T-helper 1 cell treated with Interleukin-12 subunit alpha and Interleukin-12 subunit beta and Interleukin-4 antibody, amounts not matched to agents 30 μg/mL and 1 μg/mL, for 36 hours (primary cell): Measurements from ENCODE around the gene MOGAT2.
"Not testable (repeated sequence)": the region's sequence is repeated elsewhere in the genome, so short reads cannot be mapped to it uniquely, and the experiment has no call there.

Source experiments
- H3K27ac Mint-ChIP-seq: one replicate; pipeline ENCODE4 v1.8.0; 2021; ENCODE audit warnings: mild to moderate bottlenecking, mixed read lengths
- H3K27me3 Mint-ChIP-seq: one replicate; pipeline ENCODE4 v1.8.0; 2021; ENCODE audit warnings: low read depth, mixed read lengths
- H3K36me3 Mint-ChIP-seq: one replicate; pipeline ENCODE4 v1.8.0; 2021; ENCODE audit warnings: low read depth, mixed read lengths
- H3K4me1 Mint-ChIP-seq: one replicate; pipeline ENCODE4 v1.8.0; 2021; ENCODE audit warnings: low read depth, mixed read lengths
- H3K4me3 Mint-ChIP-seq: one replicate; pipeline ENCODE4 v1.8.0; 2021; ENCODE audit warnings: mild to moderate bottlenecking, moderate library complexity, mixed read lengths
- H3K9me3 Mint-ChIP-seq: one replicate; pipeline ENCODE4 v1.8.0; 2021; ENCODE audit warnings: mixed read lengths

Gene MOGAT2

GRCh38 chr11:75717608-75718418, at the start of gene MOGAT2:
Gene MOGAT2, plus strand, starts transcription at chr11:75717838. Its CDS starts 51 bp downstream, at chr11:75717889.
- H3K27ac Mint-ChIP-seq = no peak within 1 kb of the TSS
- no peaks in the 10 kb centered on the region for H3K9me3 Mint-ChIP-seq
- H3K4me3 Mint-ChIP-seq = no peak within 1 kb of the TSS

DNA sequence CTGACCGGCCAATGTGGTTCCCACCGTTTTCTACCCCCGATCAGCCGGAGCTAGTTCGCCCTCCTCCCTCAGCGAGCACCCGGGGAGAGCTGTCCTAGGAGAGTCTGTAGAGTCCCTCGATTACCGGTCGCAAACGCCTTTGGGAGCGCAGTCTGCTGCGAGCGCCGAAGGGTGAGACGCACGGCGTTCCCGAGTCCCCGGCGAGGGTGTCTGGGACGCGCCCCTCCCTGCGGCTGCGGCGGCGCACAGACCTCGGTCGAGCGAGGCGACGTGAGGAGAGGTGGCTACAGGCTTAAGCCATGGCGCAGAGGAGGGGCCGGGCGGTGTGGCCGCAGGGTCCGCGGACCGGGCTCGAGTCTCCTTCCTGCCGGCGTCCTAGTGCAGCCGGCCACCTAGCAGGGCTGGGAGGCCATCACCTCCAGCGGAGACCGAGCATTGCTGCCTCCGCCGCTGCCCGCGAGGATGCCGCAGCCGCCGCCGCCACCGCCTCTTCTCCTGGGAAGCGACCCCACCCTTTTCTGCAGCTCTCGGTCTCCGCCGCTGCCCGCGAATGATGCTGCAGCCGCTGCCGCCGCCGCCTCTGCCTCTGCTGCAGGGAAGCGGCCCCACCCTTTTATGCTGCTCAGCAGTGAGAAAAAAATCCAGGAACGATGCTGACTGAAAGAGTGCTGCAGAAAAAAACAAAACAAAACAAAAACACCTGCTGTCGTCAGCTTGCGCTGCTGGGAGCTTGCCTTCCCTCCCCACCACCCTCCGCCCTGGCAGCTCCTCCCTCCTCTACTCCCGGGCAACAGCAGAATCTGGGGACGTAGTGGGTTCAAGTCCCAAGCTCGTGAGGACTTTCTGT, 49.0 kb upstream of the MOGAT2 start, which contains the start of gene MAP6:
Gene MAP6 (minus strand): TSS at position 588 of the 847 bp plus-strand sequence. CDS start 669 bp downstream, outside the sequence.
- peaks cover 71% of the 10 kb centered on the region for H3K27me3 Mint-ChIP-seq
- peak within 1 kb of the TSS; percentile 59 for H3K27ac Mint-ChIP-seq
- peaks cover 7% of the 10 kb centered on the region for H3K36me3 Mint-ChIP-seq
- H3K9me3 Mint-ChIP-seq = peaks cover 7% of the 10 kb centered on the region
- peak within 1 kb of the TSS; percentile 91 for H3K4me3 Mint-ChIP-seq
- H3K4me1 Mint-ChIP-seq = peaks cover 24% of the 10 kb centered on the region

More at GRCh38 chr11:75717608-75718418, at the start of gene MOGAT2:
- Mint-ChIP-seq H3K27me3 (peaks cover 12% of the 10 kb centered on the region), H3K36me3 (no peaks in the 10 kb centered on the region), H3K4me1 (no peaks in the 10 kb centered on the region)

- peaks cover 16% of the 10 kb centered on the region for H3K4me1 Mint-ChIP-seq
- H3K36me3 Mint-ChIP-seq = no peaks in the 10 kb centered on the region
- H3K27ac Mint-ChIP-seq = peak overlapping the region; percentile 31
- H3K9me3 Mint-ChIP-seq = peaks cover 10% of the 10 kb centered on the region
- no peak overlapping the region for H3K4me3 Mint-ChIP-seq
- H3K27me3 Mint-ChIP-seq = peaks cover 47% of the 10 kb centered on the region
Observed at GRCh38 chr11:75673977-75674582, 43.6 kb upstream of the MOGAT2 start.

GRCh38 chr11:75677275-75677674, 40.4 kb upstream of the MOGAT2 start:
- Mint-ChIP-seq H3K4me3 (no peak overlapping the region), H3K36me3 (no peaks in the 10 kb centered on the region), H3K4me1 (peaks cover 11% of the 10 kb centered on the region), H3K27ac (no peak overlapping the region), H3K9me3 (peaks cover 7% of the 10 kb centered on the region), H3K27me3 (peaks cover 25% of the 10 kb centered on the region)

- Mint-ChIP-seq H3K36me3 (no peaks in the 10 kb centered on the region), H3K9me3 (peaks cover 10% of the 10 kb centered on the region), H3K27me3 (peaks cover 29% of the 10 kb centered on the region), H3K27ac (no peak overlapping the region), H3K4me3 (no peak overlapping the region), H3K4me1 (peaks cover 9% of the 10 kb centered on the region)
Observed at GRCh38 chr11:75677909-75678308, 39.7 kb upstream of the MOGAT2 start.

DNA sequence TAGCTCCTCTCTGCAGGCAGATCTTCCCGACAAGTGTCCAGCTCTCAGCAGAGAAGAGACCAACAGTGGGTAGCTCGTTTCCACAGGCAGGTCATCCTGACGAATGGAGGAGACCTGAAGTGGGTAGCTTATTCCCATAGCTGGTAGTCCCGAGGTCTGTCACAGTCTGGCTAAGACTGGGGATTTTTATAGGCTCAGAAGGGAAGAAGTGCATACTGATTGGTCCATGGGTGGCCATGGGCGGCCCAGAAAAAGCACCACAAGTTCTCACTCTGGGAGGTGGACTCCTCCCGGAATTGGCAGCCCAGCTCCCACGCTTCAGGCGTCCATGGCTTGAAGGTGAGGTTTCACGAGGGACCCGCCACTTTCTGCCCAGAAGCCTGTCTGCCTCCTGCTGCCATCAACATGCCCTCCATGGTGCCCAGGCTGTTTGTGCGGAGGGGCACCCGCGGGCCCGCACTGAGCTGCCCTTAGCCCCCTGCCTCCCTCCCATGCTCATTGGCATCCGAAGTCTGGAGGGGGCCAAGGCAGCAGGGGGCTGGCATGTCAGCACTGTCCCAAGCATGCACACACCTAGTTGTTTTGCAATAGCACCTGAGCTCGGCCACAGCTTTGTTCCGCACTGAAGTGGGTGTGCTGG, 38.9 kb upstream of the MOGAT2 start:
- Mint-ChIP-seq H3K4me3 (no peak overlapping the region), H3K36me3 (no peaks in the 10 kb centered on the region), H3K4me1 (peaks cover 8% of the 10 kb centered on the region), H3K27me3 (peaks cover 37% of the 10 kb centered on the region), H3K27ac (no peak overlapping the region), H3K9me3 (peaks cover 10% of the 10 kb centered on the region)

DNA sequence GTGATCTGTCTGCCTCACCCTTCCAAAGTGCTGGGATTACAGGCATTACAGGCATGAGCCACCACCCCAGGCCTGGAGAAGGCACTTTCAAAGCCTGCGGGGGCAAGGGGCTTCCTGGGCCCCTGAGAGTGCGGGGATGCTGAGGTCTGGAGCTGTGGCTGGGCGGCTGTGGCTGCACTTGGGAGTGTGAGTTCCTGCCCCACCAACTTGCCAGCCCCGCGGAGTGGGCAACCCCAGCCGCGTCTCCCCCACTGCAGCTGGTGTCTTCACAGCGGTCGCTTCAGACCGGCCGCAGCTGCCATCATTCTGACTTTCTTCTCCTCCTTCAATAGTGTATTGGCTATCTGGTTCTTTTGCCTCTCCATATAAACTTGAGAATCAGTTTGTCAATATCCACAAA, 38.1 kb upstream of the MOGAT2 start:
- Mint-ChIP-seq H3K4me1 (peaks cover 4% of the 10 kb centered on the region), H3K4me3 (no peak overlapping the region), H3K27ac (no peak overlapping the region), H3K9me3 (peaks cover 7% of the 10 kb centered on the region), H3K36me3 (no peaks in the 10 kb centered on the region), H3K27me3 (peaks cover 44% of the 10 kb centered on the region)

DNA sequence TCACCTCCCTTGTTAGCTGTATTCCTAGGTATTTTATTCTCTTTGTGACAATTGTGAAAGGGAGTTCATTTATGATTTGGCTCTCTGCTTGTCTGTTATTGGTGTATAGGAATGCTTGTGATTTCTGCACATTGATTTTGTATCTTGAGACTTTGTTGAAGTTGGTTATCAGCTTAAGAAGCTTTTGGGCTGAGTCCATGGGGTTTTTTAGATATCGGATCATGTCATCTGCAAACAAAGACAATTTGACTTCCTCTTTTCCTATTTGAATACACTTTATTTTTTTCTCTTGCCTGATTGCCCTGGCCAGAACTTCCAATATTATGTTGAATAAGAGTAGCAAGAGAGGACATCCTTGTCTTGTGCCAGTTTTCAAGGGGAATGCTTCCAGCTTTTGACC, 33.8 kb upstream of the MOGAT2 start:
- H3K36me3 Mint-ChIP-seq, H3K4me1 Mint-ChIP-seq: not testable (repeated sequence)
- H3K27me3 Mint-ChIP-seq = peaks cover 58% of the 10 kb centered on the region

DNA sequence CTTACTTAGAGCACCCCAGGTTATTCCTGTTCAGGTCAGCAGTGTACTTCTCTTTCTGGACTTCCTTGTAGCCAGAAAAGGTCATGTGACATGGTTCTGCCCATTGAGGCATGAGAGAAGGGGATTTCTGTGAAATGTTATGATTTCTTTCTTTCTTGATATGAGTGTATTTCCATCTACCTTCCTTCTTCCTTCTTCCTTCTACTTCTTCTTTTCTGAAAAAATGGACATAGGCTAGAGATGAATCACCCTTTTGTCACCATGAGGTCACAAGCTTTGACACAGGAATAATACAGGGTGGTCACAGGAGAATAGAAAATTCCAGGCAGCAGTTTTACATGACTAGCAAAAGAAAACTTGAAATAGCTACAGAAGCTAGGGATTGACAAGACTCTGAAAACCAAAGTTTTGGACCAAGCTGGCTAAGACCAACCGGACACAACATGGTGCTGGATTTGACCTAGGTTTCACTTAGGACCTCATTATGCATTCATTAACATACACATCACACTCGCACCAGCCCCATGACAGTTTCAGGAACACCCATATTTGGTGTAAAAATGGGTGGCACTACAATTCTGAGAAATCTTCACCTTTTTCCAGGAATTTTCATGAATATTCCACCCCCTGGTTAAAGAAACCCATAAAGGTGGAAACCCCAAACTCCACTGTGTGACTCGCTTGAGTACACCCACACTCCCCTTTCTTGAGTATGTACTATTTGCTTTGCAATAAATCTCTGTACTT, 27.6 kb upstream of the MOGAT2 start:
- Mint-ChIP-seq H3K27me3 (peaks cover 50% of the 10 kb centered on the region), H3K27ac (no peak overlapping the region), H3K4me1 (peaks cover 11% of the 10 kb centered on the region), H3K36me3 (no peaks in the 10 kb centered on the region), H3K4me3 (no peak overlapping the region), H3K9me3 (peaks cover 18% of the 10 kb centered on the region)

More for the DNA sequence above, 33.8 kb upstream of the MOGAT2 start:
- not testable (repeated sequence) for H3K4me3 Mint-ChIP-seq, H3K27ac Mint-ChIP-seq
- H3K9me3 Mint-ChIP-seq = peaks cover 29% of the 10 kb centered on the region

- Mint-ChIP-seq H3K27ac (no peak overlapping the region), H3K9me3 (peaks cover 2% of the 10 kb centered on the region), H3K27me3 (peaks cover 48% of the 10 kb centered on the region), H3K4me1 (peaks cover 11% of the 10 kb centered on the region), H3K36me3 (no peaks in the 10 kb centered on the region), H3K4me3 (no peak overlapping the region)
Observed at GRCh38 chr11:75691804-75692203, 25.8 kb upstream of the MOGAT2 start.

DNA sequence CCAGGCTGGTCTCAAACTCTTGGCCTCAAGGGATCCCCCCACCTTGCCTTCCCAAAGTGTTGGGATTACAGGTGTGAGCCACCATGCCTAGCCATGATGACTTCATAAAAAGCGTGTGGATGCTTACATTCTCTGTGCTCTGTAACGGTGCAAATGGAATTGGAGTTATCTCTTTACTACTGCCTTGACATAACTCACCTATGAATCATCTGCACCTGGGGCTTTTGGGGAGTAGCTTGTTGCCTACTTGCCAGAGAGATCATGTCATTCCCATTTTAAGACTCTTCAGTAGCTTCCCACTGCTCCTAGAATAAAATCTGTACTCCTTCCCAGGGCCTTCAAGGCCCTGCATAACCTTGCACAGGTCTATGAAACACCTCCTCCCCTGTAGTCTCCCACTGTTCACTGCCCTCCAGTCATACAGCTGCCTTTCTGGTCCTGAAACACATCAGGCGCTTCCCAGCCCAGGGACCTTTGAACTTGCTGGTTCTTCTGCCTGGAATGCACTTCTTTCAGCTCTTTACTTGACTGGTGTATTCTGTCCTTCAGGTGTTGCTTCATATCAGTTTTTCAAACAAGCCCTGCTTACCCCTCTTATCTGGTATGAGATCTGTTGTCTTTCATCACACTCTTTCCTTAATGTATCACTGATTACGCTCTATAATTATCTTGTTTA, 19.6 kb upstream of the MOGAT2 start:
- H3K27me3 Mint-ChIP-seq = peaks cover 43% of the 10 kb centered on the region
- no peaks in the 10 kb centered on the region for H3K9me3 Mint-ChIP-seq
- H3K4me1 Mint-ChIP-seq = no peaks in the 10 kb centered on the region
- no peaks in the 10 kb centered on the region for H3K36me3 Mint-ChIP-seq
- no peak overlapping the region for H3K4me3 Mint-ChIP-seq
- H3K27ac Mint-ChIP-seq = no peak overlapping the region

DNA sequence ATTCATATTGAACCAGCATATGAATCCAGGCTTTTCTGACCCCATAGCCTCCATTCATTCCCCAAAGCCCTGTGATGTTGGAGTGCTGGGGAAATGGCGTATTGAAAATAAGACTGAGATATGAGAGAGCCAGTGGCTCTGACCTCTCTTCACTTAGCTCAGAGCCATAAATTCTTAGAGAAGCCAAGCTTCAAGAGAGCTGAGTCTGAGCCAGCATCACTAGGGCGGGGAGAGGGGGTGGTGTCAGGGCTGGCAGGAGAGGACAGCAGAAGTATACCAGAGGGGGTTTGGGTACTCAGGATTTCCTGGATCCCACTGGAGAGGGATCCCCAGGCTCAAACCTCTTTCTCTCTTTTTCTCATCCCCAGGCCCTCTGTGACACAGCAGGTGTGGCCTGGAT, 16.7 kb upstream of the MOGAT2 start:
- H3K27ac Mint-ChIP-seq = no peak overlapping the region
- H3K27me3 Mint-ChIP-seq = peaks cover 30% of the 10 kb centered on the region
- no peaks in the 10 kb centered on the region for H3K9me3 Mint-ChIP-seq
- H3K36me3 Mint-ChIP-seq = no peaks in the 10 kb centered on the region
- peaks cover 5% of the 10 kb centered on the region for H3K4me1 Mint-ChIP-seq
- no peak overlapping the region for H3K4me3 Mint-ChIP-seq

- H3K36me3 Mint-ChIP-seq = no peaks in the 10 kb centered on the region
- no peak overlapping the region for H3K27ac Mint-ChIP-seq
- no peaks in the 10 kb centered on the region for H3K9me3 Mint-ChIP-seq
- H3K4me3 Mint-ChIP-seq = no peak overlapping the region
- peaks cover 5% of the 10 kb centered on the region for H3K4me1 Mint-ChIP-seq
- H3K27me3 Mint-ChIP-seq = peaks cover 18% of the 10 kb centered on the region
Observed at GRCh38 chr11:75703695-75704237, 13.9 kb upstream of the MOGAT2 start.
